DND-41 (cell line): ENCODE measurements around the gene LIMK2.

ENCODE experiments used
- EZH2 ChIP-seq: IDR thresholded peaks from 3 replicates; pipeline ENCODE4 v1.6.1; 2012; ENCODE audit warnings: borderline replicate concordance, low read depth, mild to moderate bottlenecking, moderate library complexity, low read length, inconsistent platforms; ENCODE audit not compliant: severe bottlenecking
- TF ChIP-seq, protein P1 (sequence below): IDR thresholded peaks from 2 replicates; pipeline ENCODE4 v1.5.1; 2012; ENCODE audit warnings: borderline replicate concordance, low read length, moderate library complexity, mild to moderate bottlenecking; ENCODE audit not compliant: poor library complexity, severe bottlenecking; ENCODE audit errors: extremely low read depth

DNA sequence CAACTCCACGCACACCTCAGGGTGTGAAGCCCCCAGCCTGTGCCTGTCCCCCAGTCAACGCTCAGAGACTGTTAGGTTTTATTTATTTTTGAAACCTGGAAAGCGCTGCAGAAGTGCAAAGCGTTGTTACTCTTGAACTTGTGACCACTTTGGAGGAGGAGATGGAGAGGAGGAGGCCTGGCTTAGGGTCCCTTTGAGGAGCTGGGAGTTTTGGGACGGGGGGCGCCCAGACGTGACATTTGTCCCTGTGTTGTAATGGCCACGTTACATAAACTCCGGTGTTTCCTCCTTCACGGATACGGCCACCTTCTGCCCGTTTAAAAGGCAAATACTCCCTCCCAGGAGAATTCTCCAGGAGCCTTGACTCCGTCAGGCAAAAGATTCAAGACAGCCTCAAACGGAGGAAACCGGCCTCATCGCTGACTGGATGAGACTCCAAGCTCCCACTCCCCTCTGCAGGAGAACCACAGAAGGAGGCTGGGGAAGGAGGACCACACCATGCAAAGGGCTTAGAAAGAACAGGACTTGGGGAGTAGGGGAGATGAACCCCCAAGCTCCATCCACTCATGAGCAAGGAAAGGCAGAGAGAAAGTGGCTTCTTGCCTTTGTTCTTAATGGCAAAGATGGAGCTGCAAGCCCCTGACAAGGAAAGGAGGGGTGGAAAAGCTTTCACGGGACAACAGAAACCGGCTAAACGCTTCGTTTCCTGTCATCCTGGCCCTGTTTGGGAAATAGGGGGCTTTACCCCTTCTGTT is 79.6 kb downstream of the LIMK2 start:
- no peak for TF ChIP-seq EZH2
- TF ChIP-seq, protein P1, sequence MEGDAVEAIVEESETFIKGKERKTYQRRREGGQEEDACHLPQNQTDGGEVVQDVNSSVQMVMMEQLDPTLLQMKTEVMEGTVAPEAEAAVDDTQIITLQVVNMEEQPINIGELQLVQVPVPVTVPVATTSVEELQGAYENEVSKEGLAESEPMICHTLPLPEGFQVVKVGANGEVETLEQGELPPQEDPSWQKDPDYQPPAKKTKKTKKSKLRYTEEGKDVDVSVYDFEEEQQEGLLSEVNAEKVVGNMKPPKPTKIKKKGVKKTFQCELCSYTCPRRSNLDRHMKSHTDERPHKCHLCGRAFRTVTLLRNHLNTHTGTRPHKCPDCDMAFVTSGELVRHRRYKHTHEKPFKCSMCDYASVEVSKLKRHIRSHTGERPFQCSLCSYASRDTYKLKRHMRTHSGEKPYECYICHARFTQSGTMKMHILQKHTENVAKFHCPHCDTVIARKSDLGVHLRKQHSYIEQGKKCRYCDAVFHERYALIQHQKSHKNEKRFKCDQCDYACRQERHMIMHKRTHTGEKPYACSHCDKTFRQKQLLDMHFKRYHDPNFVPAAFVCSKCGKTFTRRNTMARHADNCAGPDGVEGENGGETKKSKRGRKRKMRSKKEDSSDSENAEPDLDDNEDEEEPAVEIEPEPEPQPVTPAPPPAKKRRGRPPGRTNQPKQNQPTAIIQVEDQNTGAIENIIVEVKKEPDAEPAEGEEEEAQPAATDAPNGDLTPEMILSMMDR = no peak
